Suprapubic skin (tissue), 3 donors: ENCODE measurements around the gene L3MBTL4.

Experiments
- POLR2A ChIP-seq, 2 donors: fragments of 450-650 bp; IDR thresholded peaks; one replicate each; pipeline ENCODE4 v1.6.1; 2017; ENCODE audit warnings: antibody characterized with exemption in 2 of 2, mild to moderate bottlenecking in 2 of 2, moderate library complexity in 2 of 2
- TF ChIP-seq, protein P1 (sequence below), 2 donors: fragments of 200-600 bp in 1 of 2; fragments of 450-650 bp in 1 of 2; sonication (generic) in 1 of 2; IDR thresholded peaks; one replicate each; pipeline ENCODE4 v1.5.1; 2016 to 2019; ENCODE audit warnings: antibody characterized with exemption in 2 of 2, mild to moderate bottlenecking in 1 of 2, moderate library complexity in 1 of 2

- TF ChIP-seq, protein P1, sequence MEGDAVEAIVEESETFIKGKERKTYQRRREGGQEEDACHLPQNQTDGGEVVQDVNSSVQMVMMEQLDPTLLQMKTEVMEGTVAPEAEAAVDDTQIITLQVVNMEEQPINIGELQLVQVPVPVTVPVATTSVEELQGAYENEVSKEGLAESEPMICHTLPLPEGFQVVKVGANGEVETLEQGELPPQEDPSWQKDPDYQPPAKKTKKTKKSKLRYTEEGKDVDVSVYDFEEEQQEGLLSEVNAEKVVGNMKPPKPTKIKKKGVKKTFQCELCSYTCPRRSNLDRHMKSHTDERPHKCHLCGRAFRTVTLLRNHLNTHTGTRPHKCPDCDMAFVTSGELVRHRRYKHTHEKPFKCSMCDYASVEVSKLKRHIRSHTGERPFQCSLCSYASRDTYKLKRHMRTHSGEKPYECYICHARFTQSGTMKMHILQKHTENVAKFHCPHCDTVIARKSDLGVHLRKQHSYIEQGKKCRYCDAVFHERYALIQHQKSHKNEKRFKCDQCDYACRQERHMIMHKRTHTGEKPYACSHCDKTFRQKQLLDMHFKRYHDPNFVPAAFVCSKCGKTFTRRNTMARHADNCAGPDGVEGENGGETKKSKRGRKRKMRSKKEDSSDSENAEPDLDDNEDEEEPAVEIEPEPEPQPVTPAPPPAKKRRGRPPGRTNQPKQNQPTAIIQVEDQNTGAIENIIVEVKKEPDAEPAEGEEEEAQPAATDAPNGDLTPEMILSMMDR (IDR thresholded peaks at IDR 0.05) = no peak
- no peak for TF ChIP-seq POLR2A (IDR thresholded peaks at IDR 0.05)
Observed at GRCh38 chr18:6096730-6097129, 318.0 kb downstream of the L3MBTL4 start.
